HEK293 (cell line): Measurements from ENCODE around the gene DEF6.

Experiments used
- CTCF ChIA-PET: fragments of 350-600 bp; formaldehyde crosslinking; extraction: SDS; loops from one replicate; lab custom pipeline; 2021; ENCODE audit warnings: antibody characterized with exemption; lab: Yijun Ruan, JAX
- POLR2A ChIA-PET: fragments of 300-600 bp; formaldehyde crosslinking; extraction: SDS; loops from one replicate; lab custom pipeline; 2020; ENCODE audit warnings: antibody characterized with exemption, inconsistent platforms; lab: Yijun Ruan, JAX
- H3K27ac ChIP-seq: fragments of 200-500 bp; sonication (Bioruptor generic); 2 replicates; pipeline ENCODE4 v1.5.1; 2014; ENCODE audit warnings: low read depth, low read length, control low read depth, inconsistent platforms; ENCODE audit errors: extremely low read depth
- H3K36me3 ChIP-seq, 2 experiments: fragments of 200-500 bp in 1 of 2; sonication (Bioruptor generic) in 1 of 2; 1 replicate in 1 of 2; 2 replicates in 1 of 2; pipeline ENCODE4 v1.5.1; 2014 to 2017; ENCODE audit warnings: inconsistent platforms in 2 of 2, low read length in 2 of 2; ENCODE audit not compliant: control insufficient read depth in 2 of 2, insufficient read depth in 1 of 2
- H3K4me1 ChIP-seq: fragments of 200-500 bp; sonication (Bioruptor generic); 2 replicates; pipeline ENCODE4 v1.5.1; 2014; ENCODE audit warnings: mild to moderate bottlenecking, low read length, inconsistent platforms; ENCODE audit not compliant: control insufficient read depth, insufficient read depth
- H3K4me3 ChIP-seq: 2 replicates; pipeline ENCODE4 v1.5.1; 2011; ENCODE audit warnings: low read depth, mild to moderate bottlenecking, control low read depth, low read length, moderate library complexity
- H3K9me3 ChIP-seq: fragments of 200-500 bp; sonication (Bioruptor generic); 2 replicates; pipeline ENCODE4 v1.5.1; 2014; ENCODE audit warnings: low read depth, low read length, inconsistent platforms; ENCODE audit not compliant: control insufficient read depth, insufficient read depth
- BCL6B ChIP-seq: fragments of 450-650 bp; formaldehyde crosslinking; IDR thresholded peaks from 2 replicates; pipeline ENCODE4 v1.5.1; 2017; ENCODE audit warnings: missing biosample characterization, missing genetic modification characterization
- PATZ1 ChIP-seq: fragments of 450-650 bp; formaldehyde crosslinking; IDR thresholded peaks from 2 replicates; pipeline ENCODE4 v1.5.1; 2016; ENCODE audit warnings: missing biosample characterization, missing genetic modification characterization
- REPIN1 ChIP-seq: fragments of 450-650 bp; formaldehyde crosslinking; IDR thresholded peaks from 2 replicates; pipeline ENCODE4 v1.5.1; 2017; ENCODE audit warnings: missing biosample characterization, missing genetic modification characterization, low read depth
- SCRT2 ChIP-seq: fragments of 450-650 bp; formaldehyde crosslinking; IDR thresholded peaks from 2 replicates; pipeline ENCODE4 v1.5.1; 2016; ENCODE audit warnings: missing biosample characterization, missing genetic modification characterization
- SP7 ChIP-seq: fragments of 450-650 bp; formaldehyde crosslinking; IDR thresholded peaks from 2 replicates; pipeline ENCODE4 v1.5.1; 2016; ENCODE audit warnings: missing biosample characterization, missing genetic modification characterization
- WT1 ChIP-seq: fragments of 450-650 bp; formaldehyde crosslinking; IDR thresholded peaks from 2 replicates; pipeline ENCODE4 v1.5.1; 2016; ENCODE audit warnings: missing biosample characterization, missing genetic modification characterization
- ZBTB1 ChIP-seq: fragments of 450-650 bp; formaldehyde crosslinking; IDR thresholded peaks from 2 replicates; pipeline ENCODE4 v1.5.1; 2016; ENCODE audit warnings: missing biosample characterization, missing genetic modification characterization
- ZNF174 ChIP-seq: fragments of 450-650 bp; formaldehyde crosslinking; IDR thresholded peaks from 2 replicates; pipeline ENCODE4 v1.5.0; 2017; ENCODE audit warnings: missing biosample characterization, mild to moderate bottlenecking, missing genetic modification characterization
- ZNF324 ChIP-seq: fragments of 450-650 bp; formaldehyde crosslinking; IDR thresholded peaks from 2 replicates; pipeline ENCODE4 v1.5.1; 2016; ENCODE audit warnings: missing biosample characterization, missing genetic modification characterization
- ZNF335 ChIP-seq: fragments of 450-650 bp; formaldehyde crosslinking; conservative IDR thresholded peaks from 2 replicates; pipeline ENCODE4 v1.5.1; 2016; ENCODE audit warnings: missing biosample characterization, missing genetic modification characterization
- ZNF488 ChIP-seq: fragments of 450-650 bp; formaldehyde crosslinking; IDR thresholded peaks from 2 replicates; pipeline ENCODE4 v1.5.1; 2016; ENCODE audit warnings: missing biosample characterization, missing genetic modification characterization
- ZNF660 ChIP-seq: fragments of 450-650 bp; IDR thresholded peaks from 2 replicates; pipeline ENCODE4 v1.5.1; 2018; ENCODE audit warnings: missing biosample characterization, mild to moderate bottlenecking, missing genetic modification characterization
- ZSCAN16 ChIP-seq: fragments of 450-650 bp; formaldehyde crosslinking; IDR thresholded peaks from 2 replicates; pipeline ENCODE4 v1.5.1; 2016; ENCODE audit warnings: missing biosample characterization, missing genetic modification characterization
- ZSCAN5A ChIP-seq: fragments of 450-650 bp; formaldehyde crosslinking; IDR thresholded peaks from 2 replicates; pipeline ENCODE4 v1.5.1; 2016; ENCODE audit warnings: missing biosample characterization, missing genetic modification characterization
- TF ChIP-seq, protein P1 (sequence below): fragments of 450-650 bp; formaldehyde crosslinking; IDR thresholded peaks from 2 replicates; pipeline ENCODE4 v1.5.1; 2016; ENCODE audit warnings: missing biosample characterization, missing genetic modification characterization, borderline replicate concordance
- TF ChIP-seq, protein P2 (sequence below): fragments of 450-650 bp; formaldehyde crosslinking; IDR thresholded peaks from 2 replicates; pipeline ENCODE4 v1.5.1; 2016; ENCODE audit warnings: missing biosample characterization, missing genetic modification characterization, low read depth

DEF6 gene

DNA sequence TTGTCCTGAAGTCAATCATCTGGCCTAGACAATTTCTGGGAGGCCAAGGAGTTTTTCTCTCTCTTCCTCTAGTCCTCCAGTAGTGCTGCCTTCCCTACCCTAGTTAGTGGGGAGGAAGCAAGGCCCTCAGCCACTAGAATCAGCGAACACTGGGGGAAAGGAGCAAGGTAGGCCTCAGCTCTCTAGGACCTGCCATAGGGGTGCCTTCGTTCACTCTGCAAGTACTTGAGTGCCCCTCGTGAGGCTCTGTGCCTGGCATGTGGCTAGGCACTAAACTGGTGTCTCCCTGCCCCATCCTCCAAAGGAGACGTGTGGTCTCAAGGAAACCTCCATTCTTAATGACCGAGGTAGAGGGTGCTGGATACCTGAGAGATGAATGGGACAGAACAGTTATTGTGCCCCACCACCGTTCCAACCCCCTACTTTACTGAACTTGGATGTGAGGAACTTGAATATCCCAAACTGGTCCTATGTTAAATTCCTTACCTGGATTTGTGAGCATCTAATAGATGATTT is 1.1 kb downstream of the DEF6 start (continued):
- TF ChIP-seq PATZ1 (tag by site-specific recombination), result no peak
- TF ChIP-seq WT1 (tag by site-specific recombination), result no peak

- POLR2A ChIA-PET, result no interaction called here
- CTCF ChIA-PET, result interaction anchor here (0.6 to 2.5 kb wide), 3 partner anchors 28 to 171 kb away, joined by 3 to 17 read pairs (median 4); no protein-coding TSS in a partner anchor
- Histone ChIP-seq H3K36me3 (peaks cover 0 to 9% of the 10 kb centered on the region in 2 experiments; a peak in 1 of 3 replicates), H3K4me3 (no peak overlapping the region), H3K4me1 (no peaks in the 10 kb centered on the region), H3K9me3 (no peaks in the 10 kb centered on the region), H3K27ac (no peak overlapping the region)
- TF ChIP-seq ZSCAN16 (tag by site-specific recombination) (no peak), ZBTB1 (tag by site-specific recombination) (no peak), PATZ1 (tag by site-specific recombination) (no peak), SP7 (tag by site-specific recombination) (no peak), ZNF324 (tag by site-specific recombination) (no peak), ZNF174 (tag by site-specific recombination) (no peak), REPIN1 (tag by site-specific recombination) (no peak), BCL6B (tag by site-specific recombination) (no peak), ZNF335 (tag by site-specific recombination) (no peak), ZNF660 (tag by site-specific recombination) (no peak), SCRT2 (no peak), ZSCAN5A (tag by site-specific recombination) (no peak), ZNF488 (tag by site-specific recombination) (no peak)
- TF ChIP-seq, protein P1, sequence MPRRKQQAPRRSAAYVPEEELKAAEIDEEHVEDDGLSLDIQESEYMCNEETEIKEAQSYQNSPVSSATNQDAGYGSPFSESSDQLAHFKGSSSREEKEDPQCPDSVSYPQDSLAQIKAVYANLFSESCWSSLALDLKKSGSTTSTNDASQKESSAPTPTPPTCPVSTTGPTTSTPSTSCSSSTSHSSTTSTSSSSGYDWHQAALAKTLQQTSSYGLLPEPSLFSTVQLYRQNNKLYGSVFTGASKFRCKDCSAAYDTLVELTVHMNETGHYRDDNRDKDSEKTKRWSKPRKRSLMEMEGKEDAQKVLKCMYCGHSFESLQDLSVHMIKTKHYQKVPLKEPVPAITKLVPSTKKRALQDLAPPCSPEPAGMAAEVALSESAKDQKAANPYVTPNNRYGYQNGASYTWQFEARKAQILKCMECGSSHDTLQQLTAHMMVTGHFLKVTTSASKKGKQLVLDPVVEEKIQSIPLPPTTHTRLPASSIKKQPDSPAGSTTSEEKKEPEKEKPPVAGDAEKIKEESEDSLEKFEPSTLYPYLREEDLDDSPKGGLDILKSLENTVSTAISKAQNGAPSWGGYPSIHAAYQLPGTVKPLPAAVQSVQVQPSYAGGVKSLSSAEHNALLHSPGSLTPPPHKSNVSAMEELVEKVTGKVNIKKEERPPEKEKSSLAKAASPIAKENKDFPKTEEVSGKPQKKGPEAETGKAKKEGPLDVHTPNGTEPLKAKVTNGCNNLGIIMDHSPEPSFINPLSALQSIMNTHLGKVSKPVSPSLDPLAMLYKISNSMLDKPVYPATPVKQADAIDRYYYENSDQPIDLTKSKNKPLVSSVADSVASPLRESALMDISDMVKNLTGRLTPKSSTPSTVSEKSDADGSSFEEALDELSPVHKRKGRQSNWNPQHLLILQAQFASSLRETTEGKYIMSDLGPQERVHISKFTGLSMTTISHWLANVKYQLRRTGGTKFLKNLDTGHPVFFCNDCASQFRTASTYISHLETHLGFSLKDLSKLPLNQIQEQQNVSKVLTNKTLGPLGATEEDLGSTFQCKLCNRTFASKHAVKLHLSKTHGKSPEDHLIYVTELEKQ (tag by site-specific recombination), result no peak
- TF ChIP-seq, protein P2, sequence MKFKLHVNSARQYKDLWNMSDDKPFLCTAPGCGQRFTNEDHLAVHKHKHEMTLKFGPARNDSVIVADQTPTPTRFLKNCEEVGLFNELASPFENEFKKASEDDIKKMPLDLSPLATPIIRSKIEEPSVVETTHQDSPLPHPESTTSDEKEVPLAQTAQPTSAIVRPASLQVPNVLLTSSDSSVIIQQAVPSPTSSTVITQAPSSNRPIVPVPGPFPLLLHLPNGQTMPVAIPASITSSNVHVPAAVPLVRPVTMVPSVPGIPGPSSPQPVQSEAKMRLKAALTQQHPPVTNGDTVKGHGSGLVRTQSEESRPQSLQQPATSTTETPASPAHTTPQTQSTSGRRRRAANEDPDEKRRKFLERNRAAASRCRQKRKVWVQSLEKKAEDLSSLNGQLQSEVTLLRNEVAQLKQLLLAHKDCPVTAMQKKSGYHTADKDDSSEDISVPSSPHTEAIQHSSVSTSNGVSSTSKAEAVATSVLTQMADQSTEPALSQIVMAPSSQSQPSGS (tag by site-specific recombination), result no peak
These were observed 2.1 kb downstream of the DEF6 start for GRCh38 chr6:35299674-35300073.
